ENCODE measurements around the gene SLC25A23. TPM values are rescaled to one million over a fixed set of nuclear protein-coding genes. Genes with fewer than 3 reads are reported as not detected.

The SLC25A23 gene
- total and polyA plus RNA-seq, 4 donors = 9.3 to 34.6 (median 22.7) TPM

DNA sequence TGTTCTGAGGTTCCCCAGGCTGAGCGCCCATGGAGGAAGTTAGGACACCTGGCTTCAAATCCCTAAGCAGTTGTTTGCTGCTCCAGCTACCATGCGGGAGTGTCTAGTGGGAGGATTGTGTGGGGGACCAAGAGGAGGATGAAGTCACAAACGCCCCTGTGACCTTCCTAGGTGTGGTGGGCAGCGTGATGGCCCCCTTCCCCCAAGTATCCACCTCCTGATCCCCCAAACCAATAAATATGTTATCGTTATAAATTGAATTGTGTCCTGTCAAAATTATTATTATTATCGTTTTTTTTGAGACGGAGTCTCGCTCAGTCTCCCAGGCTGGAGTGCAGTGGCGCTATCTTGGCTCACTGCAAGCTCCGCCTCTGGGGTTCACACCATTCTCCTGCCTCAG is 25.9 kb downstream of the SLC25A23 start, which contains the start of gene SLC25A41:
Gene SLC25A41, minus strand, starts transcription at position 101 of the 400 bp plus-strand sequence. Its CDS starts 70 bp downstream, at position 31.
- no peak for TF ChIP-seq RXRA (IDR thresholded peaks at IDR 0.05)
- TF ChIP-seq HNF4G (IDR thresholded peaks at IDR 0.05) = no peak
- TF ChIP-seq NR2F2 (IDR thresholded peaks at IDR 0.05) = no peak
- TF ChIP-seq FOXA1 (IDR thresholded peaks at IDR 0.05) = no peak
- no peak for TF ChIP-seq JUND (IDR thresholded peaks at IDR 0.05)
- TF ChIP-seq, protein P1, sequence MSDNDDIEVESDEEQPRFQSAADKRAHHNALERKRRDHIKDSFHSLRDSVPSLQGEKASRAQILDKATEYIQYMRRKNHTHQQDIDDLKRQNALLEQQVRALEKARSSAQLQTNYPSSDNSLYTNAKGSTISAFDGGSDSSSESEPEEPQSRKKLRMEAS (IDR thresholded peaks at IDR 0.05) = no peak
- TF ChIP-seq FOXA2 (IDR thresholded peaks at IDR 0.05) = no peak
- TF ChIP-seq EGR1 (IDR thresholded peaks at IDR 0.05; ENCODE audit: low read depth in 2 of 2) = no peak
- TF ChIP-seq, protein P2, sequence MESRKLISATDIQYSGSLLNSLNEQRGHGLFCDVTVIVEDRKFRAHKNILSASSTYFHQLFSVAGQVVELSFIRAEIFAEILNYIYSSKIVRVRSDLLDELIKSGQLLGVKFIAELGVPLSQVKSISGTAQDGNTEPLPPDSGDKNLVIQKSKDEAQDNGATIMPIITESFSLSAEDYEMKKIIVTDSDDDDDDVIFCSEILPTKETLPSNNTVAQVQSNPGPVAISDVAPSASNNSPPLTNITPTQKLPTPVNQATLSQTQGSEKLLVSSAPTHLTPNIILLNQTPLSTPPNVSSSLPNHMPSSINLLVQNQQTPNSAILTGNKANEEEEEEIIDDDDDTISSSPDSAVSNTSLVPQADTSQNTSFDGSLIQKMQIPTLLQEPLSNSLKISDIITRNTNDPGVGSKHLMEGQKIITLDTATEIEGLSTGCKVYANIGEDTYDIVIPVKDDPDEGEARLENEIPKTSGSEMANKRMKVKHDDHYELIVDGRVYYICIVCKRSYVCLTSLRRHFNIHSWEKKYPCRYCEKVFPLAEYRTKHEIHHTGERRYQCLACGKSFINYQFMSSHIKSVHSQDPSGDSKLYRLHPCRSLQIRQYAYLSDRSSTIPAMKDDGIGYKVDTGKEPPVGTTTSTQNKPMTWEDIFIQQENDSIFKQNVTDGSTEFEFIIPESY (IDR thresholded peaks at IDR 0.05) = no peak
- TF ChIP-seq, protein P3, sequence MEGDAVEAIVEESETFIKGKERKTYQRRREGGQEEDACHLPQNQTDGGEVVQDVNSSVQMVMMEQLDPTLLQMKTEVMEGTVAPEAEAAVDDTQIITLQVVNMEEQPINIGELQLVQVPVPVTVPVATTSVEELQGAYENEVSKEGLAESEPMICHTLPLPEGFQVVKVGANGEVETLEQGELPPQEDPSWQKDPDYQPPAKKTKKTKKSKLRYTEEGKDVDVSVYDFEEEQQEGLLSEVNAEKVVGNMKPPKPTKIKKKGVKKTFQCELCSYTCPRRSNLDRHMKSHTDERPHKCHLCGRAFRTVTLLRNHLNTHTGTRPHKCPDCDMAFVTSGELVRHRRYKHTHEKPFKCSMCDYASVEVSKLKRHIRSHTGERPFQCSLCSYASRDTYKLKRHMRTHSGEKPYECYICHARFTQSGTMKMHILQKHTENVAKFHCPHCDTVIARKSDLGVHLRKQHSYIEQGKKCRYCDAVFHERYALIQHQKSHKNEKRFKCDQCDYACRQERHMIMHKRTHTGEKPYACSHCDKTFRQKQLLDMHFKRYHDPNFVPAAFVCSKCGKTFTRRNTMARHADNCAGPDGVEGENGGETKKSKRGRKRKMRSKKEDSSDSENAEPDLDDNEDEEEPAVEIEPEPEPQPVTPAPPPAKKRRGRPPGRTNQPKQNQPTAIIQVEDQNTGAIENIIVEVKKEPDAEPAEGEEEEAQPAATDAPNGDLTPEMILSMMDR (IDR thresholded peaks at IDR 0.05; ENCODE audit: low read depth, low read length, missing input control) = no peak
- TF ChIP-seq HNF4A (conservative IDR thresholded peaks at IDR 0.05) = no peak
- TF ChIP-seq SP1 (IDR thresholded peaks at IDR 0.05) = no peak
- TF ChIP-seq RAD21 (IDR thresholded peaks at IDR 0.05) = no peak
- no peak for TF ChIP-seq GABPA (IDR thresholded peaks at IDR 0.05 in 1 of 2, conservative IDR thresholded peaks at IDR 0.05 in 1 of 2)
- TF ChIP-seq, protein P4, sequence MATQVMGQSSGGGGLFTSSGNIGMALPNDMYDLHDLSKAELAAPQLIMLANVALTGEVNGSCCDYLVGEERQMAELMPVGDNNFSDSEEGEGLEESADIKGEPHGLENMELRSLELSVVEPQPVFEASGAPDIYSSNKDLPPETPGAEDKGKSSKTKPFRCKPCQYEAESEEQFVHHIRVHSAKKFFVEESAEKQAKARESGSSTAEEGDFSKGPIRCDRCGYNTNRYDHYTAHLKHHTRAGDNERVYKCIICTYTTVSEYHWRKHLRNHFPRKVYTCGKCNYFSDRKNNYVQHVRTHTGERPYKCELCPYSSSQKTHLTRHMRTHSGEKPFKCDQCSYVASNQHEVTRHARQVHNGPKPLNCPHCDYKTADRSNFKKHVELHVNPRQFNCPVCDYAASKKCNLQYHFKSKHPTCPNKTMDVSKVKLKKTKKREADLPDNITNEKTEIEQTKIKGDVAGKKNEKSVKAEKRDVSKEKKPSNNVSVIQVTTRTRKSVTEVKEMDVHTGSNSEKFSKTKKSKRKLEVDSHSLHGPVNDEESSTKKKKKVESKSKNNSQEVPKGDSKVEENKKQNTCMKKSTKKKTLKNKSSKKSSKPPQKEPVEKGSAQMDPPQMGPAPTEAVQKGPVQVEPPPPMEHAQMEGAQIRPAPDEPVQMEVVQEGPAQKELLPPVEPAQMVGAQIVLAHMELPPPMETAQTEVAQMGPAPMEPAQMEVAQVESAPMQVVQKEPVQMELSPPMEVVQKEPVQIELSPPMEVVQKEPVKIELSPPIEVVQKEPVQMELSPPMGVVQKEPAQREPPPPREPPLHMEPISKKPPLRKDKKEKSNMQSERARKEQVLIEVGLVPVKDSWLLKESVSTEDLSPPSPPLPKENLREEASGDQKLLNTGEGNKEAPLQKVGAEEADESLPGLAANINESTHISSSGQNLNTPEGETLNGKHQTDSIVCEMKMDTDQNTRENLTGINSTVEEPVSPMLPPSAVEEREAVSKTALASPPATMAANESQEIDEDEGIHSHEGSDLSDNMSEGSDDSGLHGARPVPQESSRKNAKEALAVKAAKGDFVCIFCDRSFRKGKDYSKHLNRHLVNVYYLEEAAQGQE (IDR thresholded peaks at IDR 0.05) = no peak
- no peak for TF ChIP-seq TAF1 (conservative IDR thresholded peaks at IDR 0.05)
- TF ChIP-seq, protein P5, sequence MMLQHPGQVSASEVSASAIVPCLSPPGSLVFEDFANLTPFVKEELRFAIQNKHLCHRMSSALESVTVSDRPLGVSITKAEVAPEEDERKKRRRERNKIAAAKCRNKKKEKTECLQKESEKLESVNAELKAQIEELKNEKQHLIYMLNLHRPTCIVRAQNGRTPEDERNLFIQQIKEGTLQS (IDR thresholded peaks at IDR 0.05) = no peak
- no peak for DNase-seq (ENCODE audit: low spot score)
- Histone ChIP-seq H3K27me3 (ENCODE audit: control insufficient read depth in 4 of 4, insufficient read depth in 4 of 4, low read length in 3 of 4) (no peaks in the 10 kb centered on the region), H3K4me3 (ENCODE audit: low read depth in 1 of 3, low read length in 3 of 3) (no peak within 1 kb of the TSS), H3K9ac (ENCODE audit: low read depth in 1 of 2, low read length in 2 of 2) (no peak within 1 kb of the TSS), H3K4me1 (ENCODE audit: control insufficient read depth in 4 of 4, insufficient read depth in 4 of 4, low read length in 3 of 4) (no peaks in the 10 kb centered on the region), H3K36me3 (ENCODE audit: control insufficient read depth in 4 of 4, insufficient read depth in 3 of 4, low read depth in 1 of 4, low read length in 3 of 4) (no peaks in the 10 kb centered on the region), H3K9me3 (ENCODE audit: control insufficient read depth in 4 of 4, low read length in 3 of 4) (no peaks in the 10 kb centered on the region), H3K27ac (ENCODE audit: low read depth in 1 of 2, low read length in 2 of 2) (no peak within 1 kb of the TSS)
- 94% methylated on average over 10 of the region's 10 CpGs for WGBS
